CD4-positive, alpha-beta memory T cell (primary cell): ENCODE measurements around the gene FBL. TPM values are rescaled to one million over a fixed set of nuclear protein-coding genes. Genes with fewer than 3 reads are reported as not detected.
A peak's percentile ranks its signal among the peaks of the same experiment; 100 is the strongest.
"Not testable (repeated sequence)": the region's sequence is repeated elsewhere in the genome, so short reads cannot be mapped to it uniquely, and the experiment has no call there.

ENCODE experiments used
- CTCF ChIA-PET: fragments of 350-600 bp; sonication (Branson Sonifier 250); formaldehyde crosslinking; loops from one replicate; lab custom pipeline; 2021; ENCODE audit warnings: inconsistent platforms; ENCODE audit not compliant: partially characterized antibody; lab: Charles Lee
- POLR2A ChIA-PET: fragments of 350-600 bp; sonication (Branson Sonifier 250); formaldehyde crosslinking; loops from one replicate; lab custom pipeline; 2021; ENCODE audit not compliant: partially characterized antibody; lab: Charles Lee
- DNase-seq, 5 donors: peaks; one replicate each; pipeline versions ENCODE4 v3.0.0 to v3.0.0-alpha.2; 2020 to 2022; ENCODE audit warnings: mixed read lengths in 1 of 5
- H3K27ac ChIP-seq: one replicate; pipeline ENCODE4 v1.7.0; 2013; ENCODE audit warnings: low read depth, low read length
- H3K27me3 ChIP-seq: 2 replicates; pipeline ENCODE4 v1.7.0; 2013; ENCODE audit warnings: mild to moderate bottlenecking, low read length, moderate library complexity; ENCODE audit not compliant: insufficient read depth
- H3K36me3 ChIP-seq: 2 replicates; pipeline ENCODE4 v1.7.0; 2013; ENCODE audit warnings: mild to moderate bottlenecking, low read length, moderate library complexity; ENCODE audit not compliant: insufficient read depth
- H3K4me1 ChIP-seq: 2 replicates; pipeline ENCODE4 v1.7.0; 2013; ENCODE audit warnings: mild to moderate bottlenecking, low read length, moderate library complexity; ENCODE audit not compliant: insufficient read depth
- H3K4me3 ChIP-seq, 2 donors: one replicate each; pipeline ENCODE4 v1.7.0; 2013; ENCODE audit warnings: low read length in 2 of 2, mild to moderate bottlenecking in 1 of 2
- H3K9me3 ChIP-seq, 2 donors: one replicate each; pipeline ENCODE4 v1.7.0; 2013; ENCODE audit warnings: low read length in 2 of 2, control low read depth in 1 of 2; ENCODE audit not compliant: control insufficient read depth in 1 of 2
- H3K27ac Mint-ChIP-seq, 7 donors: one replicate each; pipeline ENCODE4 v1.8.0; 2020 to 2021; ENCODE audit warnings: mixed read lengths in 7 of 7, mild to moderate bottlenecking in 6 of 7, inconsistent platforms in 3 of 7, moderate library complexity in 3 of 7
- H3K27me3 Mint-ChIP-seq, 2 donors: one replicate each; pipeline ENCODE4 v1.8.0; 2020 to 2021; ENCODE audit warnings: mixed read lengths in 2 of 2
- H3K36me3 Mint-ChIP-seq, 2 donors: one replicate each; pipeline ENCODE4 v1.8.0; 2020 to 2021; ENCODE audit warnings: mixed read lengths in 2 of 2, inconsistent platforms in 1 of 2, mild to moderate bottlenecking in 1 of 2
- H3K4me1 Mint-ChIP-seq, 4 donors: one replicate each; pipeline ENCODE4 v1.8.0; 2020 to 2021; ENCODE audit warnings: mixed read lengths in 4 of 4, mild to moderate bottlenecking in 1 of 4
- H3K4me3 Mint-ChIP-seq, 8 donors: one replicate each; pipeline ENCODE4 v1.8.0; 2020 to 2021; ENCODE audit warnings: mixed read lengths in 8 of 8, mild to moderate bottlenecking in 7 of 8, moderate library complexity in 6 of 8, inconsistent platforms in 3 of 8
- H3K9me3 Mint-ChIP-seq, 8 donors: one replicate each; pipeline ENCODE4 v1.8.0; 2020 to 2021; ENCODE audit warnings: mixed read lengths in 8 of 8, mild to moderate bottlenecking in 5 of 8, inconsistent platforms in 3 of 8, moderate library complexity in 1 of 8
- intact Hi-C: fragments of 100-400 bp; cut with micrococcal nuclease; formaldehyde crosslinking; loops from one replicate; pipeline ENCODE4 v1.15.1; 2023
- polyA plus RNA-seq, 2 donors: library from polyadenylated mRNA; unstranded; fragments of 300-500 nt; fragmentation: Illumina TruSeq; gene quantifications; one replicate each; pipeline ENCODE4 v1.2.3, GENCODE V29; 2021
- total RNA-seq, 2 experiments: library from RNA; stranded (reverse); gene quantifications; one replicate each; pipeline ENCODE4 v1.2.3, GENCODE V29; 2021

The FBL gene
- total RNA-seq = 100 to 1,000 TPM; 282 to 295 TPM
- polyA plus RNA-seq = 100 to 1,000 TPM; 173 to 174 TPM

DNA sequence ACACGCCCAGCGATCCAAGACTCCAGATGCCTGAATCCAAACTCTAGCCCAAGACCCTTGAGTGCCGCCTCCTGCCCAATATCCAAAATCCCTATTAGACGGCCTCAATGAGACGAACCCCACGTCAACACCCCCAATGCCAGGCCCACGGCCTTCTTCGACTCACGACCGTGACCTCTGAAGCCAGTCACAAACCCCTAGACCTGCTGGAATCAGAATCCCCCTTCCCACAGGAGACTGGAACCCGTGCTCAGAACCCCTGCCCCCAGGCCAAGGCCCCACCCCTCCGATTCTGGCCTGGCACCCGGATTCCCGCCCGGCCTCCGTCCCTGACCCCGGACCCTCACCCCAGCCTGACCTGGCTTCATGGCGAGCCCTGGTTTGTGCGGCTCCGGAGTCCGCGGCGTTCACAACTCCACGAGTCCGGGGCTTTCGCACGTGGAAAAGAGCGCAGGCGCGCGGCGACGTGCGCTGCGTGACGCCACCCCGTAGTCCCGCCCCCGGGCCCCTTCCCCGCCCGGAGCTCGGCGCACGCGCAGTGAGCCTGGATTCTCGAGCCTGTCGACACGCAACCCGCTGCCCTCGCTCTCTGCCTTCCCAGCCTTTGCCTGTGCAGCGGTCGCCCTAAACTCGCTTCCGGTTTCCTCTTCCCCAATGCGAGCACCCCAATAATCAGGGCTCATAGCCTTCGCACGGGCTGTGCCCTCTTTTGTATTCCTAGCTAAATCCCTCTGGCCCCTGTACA, at the start of gene FBL:
Gene FBL, minus strand, starts transcription at position 447 of the 745 bp plus-strand sequence. Its CDS starts 79 bp downstream, at position 368.
- H3K9me3 ChIP-seq = no peaks in the 10 kb centered on the region
- H3K36me3 ChIP-seq = no peaks in the 10 kb centered on the region
- Mint-ChIP-seq H3K27ac (peak within 1 kb of the TSS; percentile 92 to 98 (median 97)), H3K27me3 (no peaks in the 10 kb centered on the region), H3K4me3 (peak within 1 kb of the TSS; percentile 88 to 93 (median 92)), H3K9me3 (peaks cover 0 to 1% (median 0%) of the 10 kb centered on the region in 8 donors), H3K36me3 (peaks cover 0 to 16% of the 10 kb centered on the region in 2 donors), H3K4me1 (peaks cover 39 to 63% (median 47%) of the 10 kb centered on the region in 4 donors)
- H3K4me3 ChIP-seq = peak within 1 kb of the TSS; percentile 63 to 78
- POLR2A ChIA-PET = interaction anchor here (0.7 to 6.3 kb wide), 10 partner anchors 12 to 580 kb away, joined by 3 to 96 read pairs (median 6); partner anchors contain the start of genes DYRK1B, PSMC4 and ZNF546
- H3K27me3 ChIP-seq = no peaks in the 10 kb centered on the region
- peak; percentile 94 to 98 (median 96) for DNase-seq
- intact Hi-C loops = loop anchor here (1.0 kb wide), 2 partner anchors 12 to 22 kb away; partner anchors contain the start of gene DYRK1B
- CTCF ChIA-PET = interaction anchor here (0.6 to 7.3 kb wide), 13 partner anchors 12 to 1810 kb away, joined by 3 to 168 read pairs (median 6); partner anchors contain the start of genes DYRK1B and PSMC4
- H3K27ac ChIP-seq = peak within 1 kb of the TSS; percentile 86
- peaks cover 49% of the 10 kb centered on the region for H3K4me1 ChIP-seq

DNA sequence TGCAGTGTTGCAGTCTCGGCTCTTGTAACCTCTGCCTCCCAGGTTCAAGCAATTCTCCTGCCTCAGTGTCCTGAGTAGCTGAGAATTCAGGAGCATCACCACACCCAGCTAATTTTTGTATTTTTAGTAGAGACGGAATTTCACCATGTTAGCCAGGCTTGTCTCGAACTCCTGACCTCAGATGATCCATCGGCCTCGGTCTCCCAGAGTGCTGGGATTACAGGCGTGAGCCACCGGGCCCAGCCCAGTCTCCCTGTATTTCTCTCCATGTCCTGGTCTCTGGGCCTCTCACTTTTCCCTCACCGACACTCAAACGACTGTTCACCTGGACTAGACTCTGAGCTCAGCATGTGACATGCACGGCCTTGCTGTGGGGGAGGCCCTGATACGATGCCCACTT, 48.9 kb upstream of the FBL start:
- H3K4me1 Mint-ChIP-seq, H3K9me3 ChIP-seq, intact Hi-C loops, H3K27me3 Mint-ChIP-seq, H3K9me3 Mint-ChIP-seq, H3K36me3 ChIP-seq, H3K4me1 ChIP-seq, H3K27me3 ChIP-seq, H3K4me3 Mint-ChIP-seq, DNase-seq, H3K27ac ChIP-seq, H3K4me3 ChIP-seq: not testable (repeated sequence)
- POLR2A ChIA-PET = interaction anchor here (1.2 kb wide), 1 partner anchor 75 kb away, joined by 8 read pairs; the partner anchor contains the start of gene PSMC4
- Mint-ChIP-seq H3K27ac (peak overlapping the region in 1 of 7 donors; percentile 48), H3K36me3 (peaks cover 8 to 20% of the 10 kb centered on the region in 2 donors)
- CTCF ChIA-PET = interaction anchor here (4.6 kb wide), 1 partner anchor 76 kb away, joined by 20 read pairs; the partner anchor contains the start of gene PSMC4

DNA sequence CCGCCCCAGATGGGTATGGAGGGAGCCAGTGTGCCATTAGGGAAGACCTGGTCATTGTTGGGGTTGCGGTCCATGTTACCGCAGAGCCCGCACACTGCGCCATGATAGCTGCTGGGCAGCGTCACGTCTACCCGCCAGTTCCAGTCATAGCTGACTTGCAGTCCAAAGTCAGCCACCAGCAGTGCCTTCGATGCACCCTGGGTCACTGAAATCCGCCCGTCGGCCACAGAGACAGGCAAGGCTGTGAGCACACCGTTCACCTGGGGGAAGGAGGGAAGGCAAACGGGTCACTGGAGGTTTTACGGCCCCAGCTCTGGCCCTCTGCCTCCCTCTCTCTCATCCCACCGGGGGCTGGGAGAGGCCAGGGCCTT, 48.0 kb upstream of the FBL start:
- DNase-seq, H3K9me3 Mint-ChIP-seq, H3K27me3 Mint-ChIP-seq, H3K4me3 ChIP-seq, intact Hi-C loops, H3K4me1 ChIP-seq, H3K4me3 Mint-ChIP-seq, H3K27ac Mint-ChIP-seq, H3K27ac ChIP-seq, H3K4me1 Mint-ChIP-seq, H3K27me3 ChIP-seq, H3K36me3 ChIP-seq, POLR2A ChIA-PET, H3K9me3 ChIP-seq: not testable (repeated sequence)
- H3K36me3 Mint-ChIP-seq = peaks cover 8 to 20% of the 10 kb centered on the region in 2 donors
- CTCF ChIA-PET = interaction anchor here (4.6 kb wide), 1 partner anchor 77 kb away, joined by 20 read pairs; the partner anchor contains the start of gene PSMC4

DNA sequence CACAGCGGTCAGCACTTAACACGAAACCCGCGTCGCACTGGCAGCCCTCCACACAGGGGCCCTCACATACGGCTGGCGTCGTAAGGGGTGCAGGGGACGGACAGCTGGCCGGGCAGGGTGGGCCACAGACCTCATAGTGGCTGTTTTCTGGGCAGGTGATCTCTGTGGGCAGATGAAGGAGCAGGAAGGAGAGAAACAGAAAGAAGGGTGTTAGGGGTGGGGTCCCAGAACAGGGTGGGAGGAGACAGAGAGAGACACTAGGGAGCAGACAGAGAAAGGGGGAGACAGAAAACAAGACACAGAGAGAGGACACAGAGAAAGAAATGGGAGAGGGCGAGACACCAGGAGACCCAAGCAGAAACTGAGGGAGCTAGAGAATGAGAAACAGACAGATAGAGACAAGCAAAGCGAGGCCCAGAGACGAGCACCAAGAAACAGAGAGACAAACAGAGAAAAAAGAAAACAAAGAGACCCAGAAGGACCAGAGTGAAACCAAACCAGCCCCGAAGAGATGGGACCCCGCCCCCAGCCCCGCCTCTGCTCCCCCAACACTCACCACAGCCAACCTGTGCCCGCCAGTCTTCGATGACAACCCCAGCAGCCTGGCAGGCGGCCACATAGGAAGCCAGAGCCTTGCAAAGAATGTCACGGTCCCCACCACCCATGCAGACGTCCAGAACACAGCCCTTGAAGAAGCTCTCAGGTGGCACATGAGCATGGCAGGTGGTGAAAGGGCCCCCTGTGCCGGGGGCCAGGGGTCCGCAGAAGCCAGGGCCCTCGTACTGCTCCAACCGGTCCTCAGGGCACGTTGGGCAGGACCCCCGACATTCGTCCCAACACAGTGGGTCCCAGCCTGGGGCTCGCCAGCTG, 47.4 kb upstream of the FBL start:
- DNase-seq, H3K9me3 Mint-ChIP-seq, H3K4me1 Mint-ChIP-seq, H3K27ac ChIP-seq, intact Hi-C loops, H3K27me3 Mint-ChIP-seq, POLR2A ChIA-PET, H3K4me1 ChIP-seq, H3K4me3 ChIP-seq, H3K9me3 ChIP-seq, H3K27ac Mint-ChIP-seq, H3K4me3 Mint-ChIP-seq, H3K36me3 ChIP-seq, H3K27me3 ChIP-seq: not testable (repeated sequence)
- peaks cover 8 to 20% of the 10 kb centered on the region in 2 donors for H3K36me3 Mint-ChIP-seq
- CTCF ChIA-PET = interaction anchor here (4.6 kb wide), 1 partner anchor 77 kb away, joined by 20 read pairs; the partner anchor contains the start of gene PSMC4

DNA sequence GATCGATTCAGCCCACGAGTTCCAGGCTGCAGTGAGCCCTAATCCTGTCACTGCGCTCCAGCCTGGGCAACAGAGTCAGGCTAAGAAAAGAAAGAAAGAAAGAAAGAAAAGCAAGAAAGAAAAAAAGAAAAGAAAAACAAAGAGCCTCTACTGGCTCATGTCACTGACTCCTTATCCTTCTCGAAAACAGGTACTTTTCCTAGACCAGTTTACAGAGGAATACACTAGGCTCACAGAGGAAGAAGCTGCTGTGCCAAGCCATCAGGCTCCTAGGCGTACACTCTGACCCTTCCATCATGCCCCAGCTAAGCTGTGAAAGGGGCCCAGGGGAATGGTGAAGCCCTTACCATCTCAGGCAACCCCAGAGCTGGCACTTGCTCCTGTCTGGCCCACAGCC, 46.3 kb upstream of the FBL start:
- intact Hi-C loops, H3K4me1 ChIP-seq, H3K9me3 Mint-ChIP-seq, H3K27me3 ChIP-seq, POLR2A ChIA-PET, H3K27ac Mint-ChIP-seq, H3K4me3 ChIP-seq, H3K9me3 ChIP-seq, H3K4me1 Mint-ChIP-seq, DNase-seq, H3K36me3 ChIP-seq, H3K27me3 Mint-ChIP-seq, H3K27ac ChIP-seq, H3K4me3 Mint-ChIP-seq: not testable (repeated sequence)
- peaks cover 8 to 20% of the 10 kb centered on the region in 2 donors for H3K36me3 Mint-ChIP-seq
- CTCF ChIA-PET = interaction anchor here (4.6 kb wide), 1 partner anchor 78 kb away, joined by 20 read pairs; the partner anchor contains the start of gene PSMC4

DNA sequence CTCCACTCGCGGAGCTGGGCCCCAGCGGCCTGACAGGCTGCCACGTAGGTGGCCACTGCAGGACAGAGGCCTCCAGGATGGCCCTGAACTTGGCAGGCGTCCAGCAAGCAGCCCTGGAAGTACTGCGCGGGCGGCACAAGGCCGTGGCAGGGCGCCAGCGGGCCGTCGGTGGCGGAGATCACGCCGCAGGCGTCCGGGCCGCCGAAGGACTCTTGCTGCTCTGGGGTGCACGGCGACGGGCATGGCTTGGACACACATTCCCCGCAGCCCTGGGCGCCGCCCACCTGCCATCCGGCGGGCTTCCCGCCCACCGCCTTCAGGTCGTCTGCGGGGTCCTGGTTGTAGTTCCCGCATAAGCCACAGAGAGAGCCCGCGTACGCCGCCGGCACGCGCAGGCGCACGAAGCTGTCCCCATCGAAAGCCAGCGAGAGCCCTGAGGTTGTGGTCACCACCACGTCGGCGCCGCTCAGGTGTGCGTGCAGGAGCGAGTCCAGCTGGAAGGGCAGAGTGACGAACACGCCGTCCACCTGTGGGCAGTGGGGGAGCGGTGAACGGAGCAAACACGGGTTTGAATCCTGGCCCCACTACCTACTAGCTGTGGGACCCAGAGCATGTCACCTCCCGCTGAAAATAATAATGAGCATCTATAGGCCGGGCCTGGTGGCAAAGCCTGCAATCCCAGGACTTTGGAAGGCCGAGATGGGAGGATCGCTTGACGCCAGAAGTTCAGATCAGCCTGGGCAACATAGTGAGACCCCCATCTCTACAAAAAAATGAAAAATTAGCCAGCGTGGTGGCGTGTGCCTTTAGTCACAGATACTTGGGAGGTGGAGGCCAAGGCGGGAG, 45.7 kb upstream of the FBL start:
- H3K36me3 Mint-ChIP-seq = peaks cover 8 to 20% of the 10 kb centered on the region in 2 donors
- H3K4me1 ChIP-seq, H3K9me3 ChIP-seq, H3K9me3 Mint-ChIP-seq, H3K27ac ChIP-seq, H3K4me1 Mint-ChIP-seq, H3K27me3 Mint-ChIP-seq, H3K4me3 ChIP-seq, H3K36me3 ChIP-seq, POLR2A ChIA-PET, H3K27ac Mint-ChIP-seq, intact Hi-C loops, H3K27me3 ChIP-seq: not testable (repeated sequence)
- CTCF ChIA-PET = interaction anchor here (4.6 kb wide), 1 partner anchor 79 kb away, joined by 20 read pairs; the partner anchor contains the start of gene PSMC4
- peak in 1 of 5 donors; percentile 11 for DNase-seq
- H3K4me3 Mint-ChIP-seq = peak overlapping the region in 2 of 8 donors; percentile 2 to 54
